Epithelial cell of esophagus (primary cell): ENCODE data around the gene AKR1C4.
"Not testable (repeated sequence)": the region's sequence is repeated elsewhere in the genome, so short reads cannot be mapped to it uniquely, and the experiment has no call there.

Experiments used
- DNase-seq: peaks from one replicate; pipeline ENCODE4 v3.0.0; 2010; ENCODE audit warnings: low read depth
- H3K4me3 ChIP-seq: 2 replicates; pipeline ENCODE4 v1.5.1; 2011; ENCODE audit warnings: mild to moderate bottlenecking, low read length, control low read depth
- CTCF ChIP-seq: IDR thresholded peaks from 2 replicates; pipeline ENCODE4 v1.5.1; 2011; ENCODE audit warnings: low read depth, mild to moderate bottlenecking, low read length, control low read depth, inconsistent platforms; ENCODE audit not compliant: insufficient read depth; ENCODE audit errors: missing control alignments

The AKR1C4 gene

GRCh38 chr10:5229019-5229418 is 32.4 kb downstream of the AKR1C4 start:
- no peak for TF ChIP-seq CTCF
- no peak overlapping the region for H3K4me3 ChIP-seq
- DNase-seq, result no peak

- DNase-seq, result no peak
- no peak for TF ChIP-seq CTCF
- no peak overlapping the region for H3K4me3 ChIP-seq
These were observed 36.7 kb downstream of the AKR1C4 start for GRCh38 chr10:5233324-5233723.

GRCh38 chr10:5234106-5234860 is 37.6 kb downstream of the AKR1C4 start:
- no peak for TF ChIP-seq CTCF
- DNase-seq, result peak; percentile 98
- H3K4me3 ChIP-seq, result no peak overlapping the region

- H3K4me3 ChIP-seq, DNase-seq: not testable (repeated sequence)
These were observed 40.9 kb downstream of the AKR1C4 start for GRCh38 chr10:5237541-5237940.

GRCh38 chr10:5242585-5242984 is 45.9 kb downstream of the AKR1C4 start:
- TF ChIP-seq CTCF, result no peak
- no peak for DNase-seq
- no peak overlapping the region for H3K4me3 ChIP-seq

- no peak for TF ChIP-seq CTCF
- no peak for DNase-seq
- no peak overlapping the region for H3K4me3 ChIP-seq
These were observed 46.9 kb downstream of the AKR1C4 start for GRCh38 chr10:5243521-5243987.

- H3K4me3 ChIP-seq, result no peak overlapping the region
- peak; percentile 49 for DNase-seq
- TF ChIP-seq CTCF, result no peak
These were observed 55.8 kb downstream of the AKR1C4 start for GRCh38 chr10:5252177-5253037.
